Skin of body (tissue), 2 donors: ENCODE results near the gene SCNN1B. TPM values are rescaled to one million over a fixed set of nuclear protein-coding genes. Genes with fewer than 3 reads are reported as not detected.
"Not testable (repeated sequence)": the region's sequence is repeated elsewhere in the genome, so short reads cannot be mapped to it uniquely, and the experiment has no call there.

Experiments
- DNase-seq: peaks from one replicate; lab custom pipeline; 2025; lab: John Stamatoyannopoulos, UW
- total RNA-seq: library from RNA; depleted of rRNA; stranded (reverse); fragments of >200 nt; gene quantifications from one replicate; pipeline ENCODE4 v1.2.3, GENCODE V29; 2014

Gene SCNN1B, protein sequence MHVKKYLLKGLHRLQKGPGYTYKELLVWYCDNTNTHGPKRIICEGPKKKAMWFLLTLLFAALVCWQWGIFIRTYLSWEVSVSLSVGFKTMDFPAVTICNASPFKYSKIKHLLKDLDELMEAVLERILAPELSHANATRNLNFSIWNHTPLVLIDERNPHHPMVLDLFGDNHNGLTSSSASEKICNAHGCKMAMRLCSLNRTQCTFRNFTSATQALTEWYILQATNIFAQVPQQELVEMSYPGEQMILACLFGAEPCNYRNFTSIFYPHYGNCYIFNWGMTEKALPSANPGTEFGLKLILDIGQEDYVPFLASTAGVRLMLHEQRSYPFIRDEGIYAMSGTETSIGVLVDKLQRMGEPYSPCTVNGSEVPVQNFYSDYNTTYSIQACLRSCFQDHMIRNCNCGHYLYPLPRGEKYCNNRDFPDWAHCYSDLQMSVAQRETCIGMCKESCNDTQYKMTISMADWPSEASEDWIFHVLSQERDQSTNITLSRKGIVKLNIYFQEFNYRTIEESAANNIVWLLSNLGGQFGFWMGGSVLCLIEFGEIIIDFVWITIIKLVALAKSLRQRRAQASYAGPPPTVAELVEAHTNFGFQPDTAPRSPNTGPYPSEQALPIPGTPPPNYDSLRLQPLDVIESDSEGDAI
- total RNA-seq, result 3.7 TPM

DNA sequence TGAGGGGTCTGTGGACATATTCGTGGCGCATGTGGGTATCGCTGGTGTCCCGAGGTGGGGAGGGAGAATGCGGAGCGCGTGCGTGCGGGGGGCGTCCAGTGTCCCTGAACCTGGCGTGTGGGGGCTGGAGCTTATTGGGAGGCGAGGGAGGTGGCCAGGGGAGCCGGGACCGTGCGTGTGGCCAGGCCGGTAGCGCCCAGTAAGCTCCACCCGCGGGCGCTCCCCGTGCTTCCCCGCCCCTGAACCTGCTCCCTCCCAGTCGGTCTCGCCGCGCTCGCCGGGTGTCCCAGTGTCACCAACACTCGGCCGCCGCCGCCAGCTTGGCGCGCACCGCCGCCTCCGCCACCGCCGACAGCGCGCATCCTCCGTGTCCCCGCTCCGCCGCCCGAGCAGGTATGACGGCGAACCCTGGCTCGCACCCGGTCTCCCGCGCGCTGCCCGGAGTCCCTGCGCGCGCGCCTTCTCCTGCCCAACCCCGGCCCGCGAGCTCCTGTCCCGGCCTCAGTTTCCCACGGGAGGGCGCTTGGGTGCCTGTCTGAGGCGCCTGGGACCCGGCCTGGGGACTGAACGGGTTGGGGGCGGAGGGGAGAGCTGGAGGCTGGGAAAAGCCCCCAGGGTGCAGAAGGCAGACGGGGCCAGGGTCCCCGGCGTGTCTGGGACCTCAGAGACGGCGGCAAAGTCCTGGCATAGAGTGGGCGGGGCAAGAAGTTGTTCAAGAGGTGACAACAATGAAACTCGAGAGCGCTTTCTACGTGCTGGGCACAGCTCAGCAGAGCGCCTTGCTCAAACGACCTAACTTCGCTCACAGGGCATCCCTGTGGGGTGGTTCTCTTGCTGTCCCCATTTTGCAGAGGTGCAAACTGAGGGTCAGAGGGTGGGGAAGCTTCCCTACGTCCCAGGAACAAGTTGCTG lies at the start of gene SCNN1B:
Gene SCNN1B (plus strand): TSS at position 258 of the 912 bp plus-strand sequence. CDS start 46,298 bp downstream, outside the sequence.
- DNase-seq, result no peak

GRCh38 chr16:23252310-23252709 lies 49.8 kb upstream of the SCNN1B start:
- DNase-seq, result no peak

GRCh38 chr16:23253650-23254049 lies 48.5 kb upstream of the SCNN1B start:
- not testable (repeated sequence) for DNase-seq

- DNase-seq, result no peak
Observed at GRCh38 chr16:23254338-23254737, 47.8 kb upstream of the SCNN1B start.

GRCh38 chr16:23255000-23255399 lies 47.1 kb upstream of the SCNN1B start:
- DNase-seq, result no peak

DNA sequence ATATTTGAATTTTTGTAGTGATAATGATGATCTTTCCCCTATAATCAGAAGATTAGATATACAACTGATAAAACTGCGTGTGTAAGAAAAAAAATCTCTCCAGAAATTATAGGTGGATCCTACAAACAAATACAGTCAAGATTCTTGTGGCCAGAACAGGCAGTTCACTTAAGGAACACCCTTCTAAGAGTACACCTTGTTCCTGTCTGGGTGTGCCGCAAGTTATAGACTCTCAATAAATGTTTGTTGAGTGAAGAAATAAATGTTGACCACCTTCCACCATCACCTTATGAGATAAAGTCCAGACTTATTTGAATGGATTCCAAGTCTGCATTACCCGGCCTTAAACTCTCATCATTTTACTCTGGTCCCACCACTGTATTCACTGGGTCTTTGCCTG lies 45.7 kb upstream of the SCNN1B start:
- DNase-seq, result no peak

DNA sequence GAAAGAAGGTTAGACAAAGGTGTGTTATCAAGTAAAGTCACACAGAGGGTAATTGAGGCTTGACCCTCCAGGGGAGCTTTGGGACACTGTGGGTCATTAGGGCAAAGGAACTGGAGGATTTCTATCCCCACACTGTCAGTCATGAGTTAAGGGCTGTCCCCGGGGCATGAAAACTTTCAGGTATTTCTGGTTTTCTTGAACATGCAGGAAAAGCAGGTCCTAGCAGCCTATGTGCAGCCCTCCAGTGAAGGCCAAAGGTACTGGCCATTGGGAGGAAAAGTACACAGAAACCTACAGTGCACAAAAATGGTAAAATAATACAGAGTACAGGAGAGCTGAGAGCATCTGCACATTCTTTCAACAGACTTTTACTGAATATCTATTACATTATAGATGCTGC lies 44.4 kb upstream of the SCNN1B start:
- no peak for DNase-seq

- no peak for DNase-seq
Observed at GRCh38 chr16:23258919-23259237, 43.2 kb upstream of the SCNN1B start.

- DNase-seq, result no peak
Observed at GRCh38 chr16:23267647-23268046, 34.5 kb upstream of the SCNN1B start.

- no peak for DNase-seq
Observed at GRCh38 chr16:23268561-23268960, 33.5 kb upstream of the SCNN1B start.

DNA sequence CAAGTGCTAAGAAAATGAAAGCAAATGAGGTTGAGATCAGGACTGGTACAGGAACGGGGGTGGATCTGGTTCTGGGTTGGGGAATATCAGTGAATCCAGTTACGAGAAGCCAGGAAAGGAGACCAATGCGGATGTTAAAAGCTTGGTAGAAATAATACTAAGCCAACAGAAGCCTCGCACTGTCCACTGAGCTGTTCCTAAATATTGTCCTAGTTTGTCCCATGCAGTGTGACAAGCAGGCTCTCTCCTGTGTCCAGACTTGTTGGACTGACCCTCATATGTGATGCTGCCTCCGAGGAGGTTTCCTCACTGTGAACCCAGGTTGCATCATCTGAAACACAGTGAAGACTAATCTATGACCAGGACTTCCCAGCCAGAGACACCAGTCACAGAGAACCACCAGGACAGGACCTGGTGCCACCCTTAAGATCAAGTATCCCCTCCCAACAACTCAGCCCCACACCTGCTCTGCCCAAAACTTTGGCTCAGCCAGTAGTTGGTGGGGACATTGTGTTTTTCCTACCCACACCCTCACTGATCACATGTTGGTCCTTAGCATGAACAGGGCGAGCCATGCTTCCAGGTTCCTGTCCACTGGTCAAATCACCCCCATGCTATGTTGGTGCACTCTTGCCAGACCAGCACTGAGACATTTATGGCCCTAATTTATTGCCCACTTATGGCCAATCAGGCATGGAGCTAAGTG lies 32.7 kb upstream of the SCNN1B start:
- no peak for DNase-seq

GRCh38 chr16:23270654-23271053 lies 31.4 kb upstream of the SCNN1B start:
- no peak for DNase-seq

DNA sequence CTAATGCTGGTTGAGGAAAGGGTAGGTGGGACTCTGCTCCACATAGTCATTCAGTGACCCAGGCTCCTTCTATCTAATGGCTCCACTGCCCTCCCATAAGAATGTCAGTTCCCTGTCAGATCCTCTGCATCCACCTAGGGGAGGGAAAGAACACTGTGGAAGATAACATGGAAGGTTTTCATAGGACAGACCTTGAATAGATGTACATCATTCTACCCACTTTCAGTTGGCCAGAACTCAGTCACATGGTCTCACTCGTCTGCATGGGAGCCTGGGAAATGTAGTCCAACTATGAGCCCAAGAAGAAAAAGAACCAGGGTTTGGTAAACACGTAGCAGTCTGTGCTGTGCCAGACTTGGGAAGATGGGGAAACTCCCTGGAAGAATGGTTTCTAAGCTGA lies 27.1 kb upstream of the SCNN1B start:
- no peak for DNase-seq

DNA sequence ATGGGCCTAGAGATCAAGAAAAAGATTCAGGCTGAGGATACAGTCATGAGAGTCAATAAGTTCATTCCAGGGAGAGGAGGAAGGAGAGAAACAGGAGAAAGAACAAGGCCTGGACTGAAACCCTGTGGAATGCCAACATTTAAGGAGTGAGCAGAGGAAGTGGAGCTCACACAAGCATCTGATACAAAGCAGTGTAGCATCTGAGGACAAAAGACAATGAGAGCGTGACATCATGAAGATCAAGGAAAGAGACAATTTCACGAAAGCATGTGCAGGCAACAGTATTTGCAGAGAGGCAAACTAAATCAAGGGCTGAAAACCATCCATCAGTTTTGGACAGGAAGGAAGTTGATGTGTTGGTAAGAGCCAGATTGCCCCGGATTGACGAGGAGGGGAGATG lies 25.3 kb upstream of the SCNN1B start:
- no peak for DNase-seq

DNA sequence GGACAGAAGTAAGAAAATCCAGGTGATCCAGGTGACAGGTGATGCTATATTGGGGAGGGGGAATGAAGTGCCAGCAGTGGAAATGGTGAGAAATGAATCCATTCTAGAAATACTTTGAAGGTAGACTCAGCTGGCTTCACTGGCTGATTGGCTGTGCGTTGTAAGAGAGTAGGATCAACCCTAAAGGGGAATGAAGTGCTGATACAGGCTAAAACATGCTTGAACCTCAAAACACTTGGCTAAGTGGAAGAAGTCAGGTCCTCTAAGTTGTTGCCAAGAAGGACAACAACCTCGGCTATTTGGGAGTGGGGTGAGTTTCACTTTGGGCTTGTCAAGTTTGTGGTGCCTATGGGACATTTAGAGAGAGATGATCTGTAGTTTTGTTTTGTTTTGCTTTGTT lies 24.1 kb upstream of the SCNN1B start:
- no peak for DNase-seq

DNA sequence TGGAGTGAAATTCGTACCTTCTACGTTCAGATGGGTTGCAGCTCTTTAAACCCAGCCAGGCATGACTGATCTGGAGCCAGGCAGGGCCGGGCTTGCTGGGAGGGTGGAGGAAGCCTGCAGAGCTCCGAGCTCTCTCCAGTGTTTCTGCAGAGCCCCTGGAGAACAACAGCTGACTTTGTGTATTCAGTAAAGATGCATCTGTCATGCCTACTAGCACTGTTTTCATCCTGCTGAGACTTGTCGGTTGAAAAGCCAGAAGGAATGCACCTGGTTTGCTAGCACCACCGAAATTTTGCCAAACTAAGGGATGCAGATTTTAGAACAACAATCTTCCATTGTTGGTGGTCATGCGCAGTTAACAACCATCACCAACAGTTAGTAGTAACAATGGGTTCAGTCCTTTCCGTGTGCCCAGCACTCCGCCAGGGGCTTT lies 22.4 kb upstream of the SCNN1B start:
- peak; percentile 30 for DNase-seq

GRCh38 chr16:23280483-23280967 lies 21.6 kb upstream of the SCNN1B start:
- DNase-seq, result no peak

GRCh38 chr16:23282568-23282967 lies 19.5 kb upstream of the SCNN1B start:
- DNase-seq, result no peak

GRCh38 chr16:23283571-23283970 lies 18.5 kb upstream of the SCNN1B start:
- DNase-seq, result no peak

DNA sequence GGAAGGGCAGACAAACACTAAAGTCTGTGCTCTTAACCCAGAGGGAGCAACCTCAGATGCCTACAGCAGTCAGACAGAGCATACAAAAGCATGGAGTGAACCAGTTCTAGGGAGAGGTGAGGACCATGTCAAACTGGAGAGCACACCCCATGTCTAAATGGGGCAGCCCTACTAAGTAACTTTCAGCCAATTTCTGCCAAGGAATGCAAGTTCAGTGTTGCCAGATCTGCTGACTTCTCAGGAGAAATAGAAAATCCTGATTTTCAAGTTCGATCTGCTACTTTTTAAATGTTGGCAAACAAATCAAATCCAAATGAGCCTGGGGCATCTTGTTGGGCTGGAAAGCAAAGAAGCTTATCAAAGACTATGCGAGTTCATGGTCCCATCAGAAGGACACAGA lies 17.5 kb upstream of the SCNN1B start:
- DNase-seq, result no peak

DNA sequence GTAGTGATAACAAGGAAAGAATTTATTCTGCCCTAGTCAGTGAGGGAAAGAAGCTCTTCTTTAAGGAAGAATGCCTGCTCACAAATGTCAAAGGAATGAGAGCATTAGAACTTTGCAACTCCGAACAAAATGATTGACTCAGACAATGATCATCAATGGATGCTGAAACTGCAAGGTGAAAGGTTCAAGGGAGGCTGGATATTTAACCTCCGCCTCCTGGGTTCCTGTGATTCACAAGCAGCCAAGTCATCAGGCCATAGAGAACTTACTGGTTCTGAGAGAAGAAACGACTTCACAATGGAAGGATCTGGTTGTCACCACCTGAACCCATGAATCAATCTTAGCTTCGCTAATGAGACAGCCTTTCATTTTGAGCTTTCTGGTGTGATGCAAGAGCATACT lies 16.0 kb upstream of the SCNN1B start:
- no peak for DNase-seq
